ENCODE data around the gene OTUD3.

DNA sequence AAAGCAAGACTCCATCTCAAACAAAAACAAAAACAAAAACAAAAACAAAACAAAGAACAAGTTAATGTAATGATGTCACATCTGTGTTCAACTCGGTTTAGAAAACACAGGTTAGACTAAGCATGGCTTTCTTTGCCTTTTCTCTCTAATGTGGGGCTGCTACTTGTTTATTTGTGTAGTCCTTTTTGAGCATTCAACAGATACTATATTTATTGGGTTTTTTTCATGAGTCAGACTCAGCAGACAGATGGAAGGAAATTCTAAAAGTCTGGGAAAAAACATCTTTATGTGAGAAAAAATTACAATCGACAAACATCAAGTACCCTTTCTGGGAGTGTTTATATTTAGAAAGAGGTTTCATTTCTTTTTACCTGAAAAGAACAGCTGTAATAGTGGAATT, 22.3 kb upstream of the OTUD3 start:
- TF ChIP-seq, protein P1, sequence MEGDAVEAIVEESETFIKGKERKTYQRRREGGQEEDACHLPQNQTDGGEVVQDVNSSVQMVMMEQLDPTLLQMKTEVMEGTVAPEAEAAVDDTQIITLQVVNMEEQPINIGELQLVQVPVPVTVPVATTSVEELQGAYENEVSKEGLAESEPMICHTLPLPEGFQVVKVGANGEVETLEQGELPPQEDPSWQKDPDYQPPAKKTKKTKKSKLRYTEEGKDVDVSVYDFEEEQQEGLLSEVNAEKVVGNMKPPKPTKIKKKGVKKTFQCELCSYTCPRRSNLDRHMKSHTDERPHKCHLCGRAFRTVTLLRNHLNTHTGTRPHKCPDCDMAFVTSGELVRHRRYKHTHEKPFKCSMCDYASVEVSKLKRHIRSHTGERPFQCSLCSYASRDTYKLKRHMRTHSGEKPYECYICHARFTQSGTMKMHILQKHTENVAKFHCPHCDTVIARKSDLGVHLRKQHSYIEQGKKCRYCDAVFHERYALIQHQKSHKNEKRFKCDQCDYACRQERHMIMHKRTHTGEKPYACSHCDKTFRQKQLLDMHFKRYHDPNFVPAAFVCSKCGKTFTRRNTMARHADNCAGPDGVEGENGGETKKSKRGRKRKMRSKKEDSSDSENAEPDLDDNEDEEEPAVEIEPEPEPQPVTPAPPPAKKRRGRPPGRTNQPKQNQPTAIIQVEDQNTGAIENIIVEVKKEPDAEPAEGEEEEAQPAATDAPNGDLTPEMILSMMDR (IDR thresholded peaks at IDR 0.05; ENCODE audit: poor library complexity), result no peak
- TF ChIP-seq EZH2 (IDR thresholded peaks at IDR 0.05; ENCODE audit: borderline replicate concordance) (no peak), EZH2phosphoT487 (IDR thresholded peaks at IDR 0.05; ENCODE audit: low read depth, severe bottlenecking, unreplicated experiment) (no peak)

All from hepatocyte (in vitro differentiated cells).